Measurements from ENCODE around the gene DAO.

- TF ChIP-seq CTCF (IDR thresholded peaks at IDR 0.05) (no peak), POLR2A (IDR thresholded peaks at IDR 0.05) (no peak)
Measured at GRCh38 chr12:108939594-108939993, 59.7 kb downstream of the DAO start.
